ENCODE data around the gene BLOC1S5. TPM values are rescaled to one million over a fixed set of nuclear protein-coding genes. Genes with fewer than 3 reads are reported as not detected.

Gene BLOC1S5
- total and polyA plus RNA-seq, 2 of the 13 experiments (the other 11 are each of a cell fraction or from before 2014, with no cell fraction given), result 10.5 to 41.5 TPM

- TF ChIP-seq HIVEP1 (CRISPR knock-in tag; IDR thresholded peaks at IDR 0.05) (peak; percentile 67; the same call in 1 of the 2 replicates), ATF7 (IDR thresholded peaks at IDR 0.05) (no peak), ATF7 (CRISPR knock-in tag; IDR thresholded peaks at IDR 0.05) (peak; percentile 89), ZNF75D (CRISPR knock-in tag; IDR thresholded peaks at IDR 0.05; ENCODE audit: borderline replicate concordance) (no peak), HNRNPK (IDR thresholded peaks at IDR 0.05; ENCODE audit: low read depth, low read length, poor library complexity, severe bottlenecking) (no peak), NR2F1 (CRISPR knock-in tag; IDR thresholded peaks at IDR 0.05) (no peak; a peak in 2 of 4 replicates), PRDM4 (CRISPR knock-in tag; IDR thresholded peaks at IDR 0.05; ENCODE audit: borderline replicate concordance) (no peak; the same call in 1 of the 2 replicates), ONECUT2 (CRISPR knock-in tag; IDR thresholded peaks at IDR 0.05) (no peak; the same call in 1 of the 2 replicates), RORA (CRISPR knock-in tag; IDR thresholded peaks at IDR 0.05) (no peak), KDM4B (CRISPR knock-in tag; IDR thresholded peaks at IDR 0.05) (peak; percentile 89; the same call in 1 of the 2 replicates), ZFX (CRISPR knock-in tag; IDR thresholded peaks at IDR 0.05; ENCODE audit: low read depth) (peak; percentile 54; the same call in 1 of the 2 replicates), XBP1 (CRISPR knock-in tag; IDR thresholded peaks at IDR 0.05) (no peak), ZNF883 (CRISPR knock-in tag; IDR thresholded peaks at IDR 0.05; ENCODE audit: not compliant biosample characterization) (peak; percentile 76), YEATS4 (CRISPR knock-in tag; IDR thresholded peaks at IDR 0.05; ENCODE audit: borderline replicate concordance) (no peak; the same call in 1 of the 2 replicates), ARNT (IDR thresholded peaks at IDR 0.05) (no peak), GZF1 (CRISPR knock-in tag; IDR thresholded peaks at IDR 0.05) (peak; percentile 79; the same call in 1 of the 2 replicates)
- TF ChIP-seq, protein P1, sequence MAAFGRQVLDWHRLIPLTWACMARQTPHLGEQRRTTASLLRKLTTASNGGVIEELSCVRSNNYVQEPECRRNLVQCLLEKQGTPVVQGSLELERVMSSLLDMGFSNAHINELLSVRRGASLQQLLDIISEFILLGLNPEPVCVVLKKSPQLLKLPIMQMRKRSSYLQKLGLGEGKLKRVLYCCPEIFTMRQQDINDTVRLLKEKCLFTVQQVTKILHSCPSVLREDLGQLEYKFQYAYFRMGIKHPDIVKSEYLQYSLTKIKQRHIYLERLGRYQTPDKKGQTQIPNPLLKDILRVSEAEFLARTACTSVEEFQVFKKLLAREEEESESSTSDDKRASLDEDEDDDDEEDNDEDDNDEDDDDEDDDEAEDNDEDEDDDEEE (CRISPR knock-in tag; IDR thresholded peaks at IDR 0.05), result peak; percentile 57; the same call in 1 of the 2 replicates
- TF ChIP-seq, protein P2, sequence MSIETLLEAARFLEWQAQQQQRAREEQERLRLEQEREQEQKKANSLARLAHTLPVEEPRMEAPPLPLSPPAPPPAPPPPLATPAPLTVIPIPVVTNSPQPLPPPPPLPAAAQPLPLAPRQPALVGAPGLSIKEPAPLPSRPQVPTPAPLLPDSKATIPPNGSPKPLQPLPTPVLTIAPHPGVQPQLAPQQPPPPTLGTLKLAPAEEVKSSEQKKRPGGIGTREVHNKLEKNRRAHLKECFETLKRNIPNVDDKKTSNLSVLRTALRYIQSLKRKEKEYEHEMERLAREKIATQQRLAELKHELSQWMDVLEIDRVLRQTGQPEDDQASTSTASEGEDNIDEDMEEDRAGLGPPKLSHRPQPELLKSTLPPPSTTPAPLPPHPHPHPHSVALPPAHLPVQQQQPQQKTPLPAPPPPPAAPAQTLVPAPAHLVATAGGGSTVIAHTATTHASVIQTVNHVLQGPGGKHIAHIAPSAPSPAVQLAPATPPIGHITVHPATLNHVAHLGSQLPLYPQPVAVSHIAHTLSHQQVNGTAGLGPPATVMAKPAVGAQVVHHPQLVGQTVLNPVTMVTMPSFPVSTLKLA (IDR thresholded peaks at IDR 0.05), result peak; percentile 48; the same call in 1 of the 2 replicates
- TF ChIP-seq, protein P3, sequence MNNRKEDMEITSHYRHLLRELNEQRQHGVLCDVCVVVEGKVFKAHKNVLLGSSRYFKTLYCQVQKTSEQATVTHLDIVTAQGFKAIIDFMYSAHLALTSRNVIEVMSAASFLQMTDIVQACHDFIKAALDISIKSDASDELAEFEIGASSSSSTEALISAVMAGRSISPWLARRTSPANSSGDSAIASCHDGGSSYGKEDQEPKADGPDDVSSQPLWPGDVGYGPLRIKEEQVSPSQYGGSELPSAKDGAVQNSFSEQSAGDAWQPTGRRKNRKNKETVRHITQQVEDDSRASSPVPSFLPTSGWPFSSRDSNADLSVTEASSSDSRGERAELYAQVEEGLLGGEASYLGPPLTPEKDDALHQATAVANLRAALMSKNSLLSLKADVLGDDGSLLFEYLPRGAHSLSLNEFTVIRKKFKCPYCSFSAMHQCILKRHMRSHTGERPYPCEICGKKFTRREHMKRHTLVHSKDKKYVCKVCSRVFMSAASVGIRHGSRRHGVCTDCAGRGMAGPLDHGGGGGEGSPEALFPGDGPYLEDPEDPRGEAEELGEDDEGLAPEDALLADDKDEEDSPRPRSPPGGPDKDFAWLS (CRISPR knock-in tag; IDR thresholded peaks at IDR 0.05; ENCODE audit: borderline replicate concordance), result peak; percentile 23; the same call in 1 of the 2 replicates
- TF ChIP-seq, protein P4, sequence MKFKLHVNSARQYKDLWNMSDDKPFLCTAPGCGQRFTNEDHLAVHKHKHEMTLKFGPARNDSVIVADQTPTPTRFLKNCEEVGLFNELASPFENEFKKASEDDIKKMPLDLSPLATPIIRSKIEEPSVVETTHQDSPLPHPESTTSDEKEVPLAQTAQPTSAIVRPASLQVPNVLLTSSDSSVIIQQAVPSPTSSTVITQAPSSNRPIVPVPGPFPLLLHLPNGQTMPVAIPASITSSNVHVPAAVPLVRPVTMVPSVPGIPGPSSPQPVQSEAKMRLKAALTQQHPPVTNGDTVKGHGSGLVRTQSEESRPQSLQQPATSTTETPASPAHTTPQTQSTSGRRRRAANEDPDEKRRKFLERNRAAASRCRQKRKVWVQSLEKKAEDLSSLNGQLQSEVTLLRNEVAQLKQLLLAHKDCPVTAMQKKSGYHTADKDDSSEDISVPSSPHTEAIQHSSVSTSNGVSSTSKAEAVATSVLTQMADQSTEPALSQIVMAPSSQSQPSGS (CRISPR knock-in tag; IDR thresholded peaks at IDR 0.05), result peak; percentile 92
Observed at GRCh38 chr6:7974938-7975763, 89.0 kb downstream of the BLOC1S5 start (continued).
